ENCODE results near the gene POLE. TPM values are rescaled to one million over a fixed set of nuclear protein-coding genes. Genes with fewer than 3 reads are reported as not detected.

POLE gene
- total and polyA plus RNA-seq, 2 experiments from 2014 or later, result 6.0 to 16.2 TPM

- Histone ChIP-seq H3K4me1 (ENCODE audit: insufficient read depth) (peaks cover 9% of the 10 kb centered on the region; the same call in 1 of the 2 replicates), H3K27ac (no peak overlapping the region), H4K20me1 (ENCODE audit: insufficient read depth) (no peaks in the 10 kb centered on the region), H3K4me3 (no peak overlapping the region), H3K9me2 (ENCODE audit: insufficient read depth) (no peaks in the 10 kb centered on the region), H3K4me2 (ENCODE audit: unreplicated experiment) (peak overlapping the region; percentile 86), H2AFZ (no peak overlapping the region), H3K9me3 (ENCODE audit: low read depth) (no peaks in the 10 kb centered on the region), H3K79me2 (ENCODE audit: insufficient read depth) (no peaks in the 10 kb centered on the region), H3K36me3 (ENCODE audit: low read depth) (no peaks in the 10 kb centered on the region), H3F3A (ENCODE audit: insufficient read depth) (peaks cover 12% of the 10 kb centered on the region; the same call in 1 of the 2 replicates), H3K9ac (peak overlapping the region; percentile 33; the same call in 1 of the 2 replicates), H3K27me3 (replicated peaks; ENCODE audit: insufficient read depth) (peaks cover 6% of the 10 kb centered on the region)
- WGBS, 2 experiments (ENCODE audit: low coverage in 1 of 2, low lambda C conversion rate in 2 of 2, missing lambda C conversion rate in 2 of 2), result 78 to 80% methylated on average over 25 of the region's 25 CpGs
- TF ChIP-seq EZH2phosphoT487 (IDR thresholded peaks at IDR 0.05; ENCODE audit: insufficient read depth, low read depth) (no peak), EZH2 (IDR thresholded peaks at IDR 0.05; ENCODE audit: insufficient read depth, poor library complexity, severe bottlenecking) (no peak)
- no peak for DNase-seq
- in situ Hi-C loops (cut with MboI), result loop anchor here (25.0 kb wide), 1 partner anchor 461 kb away; no protein-coding TSS in a partner anchor
These were observed 63.9 kb downstream of the POLE start for GRCh38 chr12:132623072-132623869.

GRCh38 chr12:132622437-132623071 is 64.6 kb downstream of the POLE start:
- no peaks in the 10 kb centered on the region for H3K79me2 ChIP-seq (ENCODE audit: insufficient read depth)
- peaks cover 13% of the 10 kb centered on the region for H3K27me3 ChIP-seq (replicated peaks; ENCODE audit: insufficient read depth)
- peak overlapping the region; percentile 86 for H3K4me2 ChIP-seq (ENCODE audit: unreplicated experiment)
- in situ Hi-C loops (cut with MboI), result loop anchor here (25.0 kb wide), 1 partner anchor 460 kb away; no protein-coding TSS in a partner anchor
- no peaks in the 10 kb centered on the region for H4K20me1 ChIP-seq (ENCODE audit: insufficient read depth)
- no peak overlapping the region for H2AFZ ChIP-seq
- peak overlapping the region; percentile 33; the same call in 1 of the 2 replicates for H3K9ac ChIP-seq
- no peak overlapping the region for H3K4me3 ChIP-seq
- peaks cover 9% of the 10 kb centered on the region; the same call in 1 of the 2 replicates for H3K4me1 ChIP-seq (ENCODE audit: insufficient read depth)
- peaks cover 19% of the 10 kb centered on the region for H3F3A ChIP-seq (ENCODE audit: insufficient read depth)
- H3K9me3 ChIP-seq (ENCODE audit: low read depth), result no peaks in the 10 kb centered on the region
- H3K9me2 ChIP-seq (ENCODE audit: insufficient read depth), result no peaks in the 10 kb centered on the region
- TF ChIP-seq EZH2phosphoT487 (IDR thresholded peaks at IDR 0.05; ENCODE audit: insufficient read depth, low read depth), result no peak
- no peak for TF ChIP-seq EZH2 (IDR thresholded peaks at IDR 0.05; ENCODE audit: insufficient read depth, poor library complexity, severe bottlenecking)
- DNase-seq, result peak; percentile 90
- no peak overlapping the region for H3K27ac ChIP-seq
- WGBS, 2 experiments (ENCODE audit: low coverage in 1 of 2, low lambda C conversion rate in 2 of 2, missing lambda C conversion rate in 2 of 2), result 5 to 12% methylated on average over 11 of the region's 11 CpGs
- H3K36me3 ChIP-seq (ENCODE audit: low read depth), result no peaks in the 10 kb centered on the region

- no peaks in the 10 kb centered on the region for H3K9me3 ChIP-seq (ENCODE audit: low read depth)
- no peak overlapping the region for H3K4me2 ChIP-seq (ENCODE audit: unreplicated experiment)
- no peak overlapping the region for H3K9ac ChIP-seq
- peaks cover 9% of the 10 kb centered on the region; the same call in 1 of the 2 replicates for H3K4me1 ChIP-seq (ENCODE audit: insufficient read depth)
- 63 to 71% methylated on average over 20 of the region's 21 CpGs for WGBS, 2 experiments (ENCODE audit: low coverage in 1 of 2, low lambda C conversion rate in 2 of 2, missing lambda C conversion rate in 2 of 2)
- no peak for DNase-seq
- H3K4me3 ChIP-seq, result no peak overlapping the region
- H2AFZ ChIP-seq, result no peak overlapping the region
- no peaks in the 10 kb centered on the region for H4K20me1 ChIP-seq (ENCODE audit: insufficient read depth)
- no peaks in the 10 kb centered on the region for H3K9me2 ChIP-seq (ENCODE audit: insufficient read depth)
- no peaks in the 10 kb centered on the region for H3K36me3 ChIP-seq (ENCODE audit: low read depth)
- no peak for TF ChIP-seq EZH2 (IDR thresholded peaks at IDR 0.05; ENCODE audit: insufficient read depth, poor library complexity, severe bottlenecking)
- H3K27ac ChIP-seq, result no peak overlapping the region
- H3F3A ChIP-seq (ENCODE audit: insufficient read depth), result peaks cover 21% of the 10 kb centered on the region
- H3K27me3 ChIP-seq (replicated peaks; ENCODE audit: insufficient read depth), result peaks cover 20% of the 10 kb centered on the region
- no peaks in the 10 kb centered on the region for H3K79me2 ChIP-seq (ENCODE audit: insufficient read depth)
- in situ Hi-C loops (cut with MboI), result loop anchor here (25.0 kb wide), 1 partner anchor 460 kb away; no protein-coding TSS in a partner anchor
These were observed 65.3 kb downstream of the POLE start for GRCh38 chr12:132621657-132622435.
